HepG2 (cell line): Measurements from ENCODE around the gene TSGA10IP. TPM values are rescaled to one million over a fixed set of nuclear protein-coding genes. Genes with fewer than 3 reads are reported as not detected.

Experiments used
- ATAC-seq: fragments of 200-7000 bp; cut with Tn5 transposase; 3 replicates; pipeline ENCODE4 v1.9.1; 2020; ENCODE audit warnings: mild to moderate bottlenecking, moderate library complexity
- BruUV-seq: library from RNA; stranded (reverse); fragments of 400-500 nt; replicated peaks from 2 replicates; lab custom pipeline; 2021; lab: Mats Ljungman, UMichigan
- CTCF ChIA-PET: fragments of 300-600 bp; formaldehyde crosslinking; extraction: SDS; loops from one replicate; lab custom pipeline; 2021; ENCODE audit warnings: low total read pairs, inconsistent platforms, low intra/inter-chr PET ratio; lab: Yijun Ruan, JAX
- POLR2A ChIA-PET: fragments of 350-600 bp; sonication (Branson Sonifier 250); formaldehyde crosslinking; loops from one replicate; lab custom pipeline; 2020; ENCODE audit warnings: antibody characterized with exemption, inconsistent platforms; lab: Yijun Ruan, JAX
- DNase-seq: peaks from one replicate; pipeline ENCODE4 v3.0.0-alpha.2; 2015; ENCODE audit warnings: low spot score
- FAIRE-seq: peaks from 3 replicates; lab custom pipeline; 2011; peaks lifted over from hg19 to GRCh38; lab: Jason Lieb, UNC
- H2AFZ ChIP-seq: one replicate; pipeline ENCODE4 v1.6.1; 2011; ENCODE audit warnings: low read length, inconsistent platforms
- H3K27ac ChIP-seq: fragments of 300-600 bp; 3 replicates; pipeline ENCODE4 v1.8.0; 2011; ENCODE audit warnings: mixed run types, mild to moderate bottlenecking, mixed read lengths, low read length, inconsistent platforms; ENCODE audit not compliant: insufficient read depth; ENCODE audit errors: extremely low read length
- H3K27me3 ChIP-seq, 2 experiments: fragments of 200-600 bp in 1 of 2; 2 replicates in 1 of 2; 3 replicates in 1 of 2; pipeline versions ENCODE4 v1.6.0 to v1.8.0; 2011; ENCODE audit warnings: low read length in 2 of 2, mild to moderate bottlenecking in 2 of 2, moderate library complexity in 2 of 2, inconsistent platforms in 1 of 2; ENCODE audit not compliant: insufficient read depth in 2 of 2, control insufficient read depth in 1 of 2
- H3K36me3 ChIP-seq, 2 experiments: fragments of 200-600 bp in 1 of 2; replicated peaks in 1 of 2; 2 replicates in 1 of 2; 3 replicates in 1 of 2; pipeline versions ENCODE4 v1.5.1 to v1.8.0; 2011; ENCODE audit warnings: low read length in 2 of 2, inconsistent platforms in 1 of 2; ENCODE audit not compliant: insufficient read depth in 2 of 2, control insufficient read depth in 1 of 2
- H3K4me1 ChIP-seq: 2 replicates; pipeline ENCODE4 v1.5.1; 2012; ENCODE audit warnings: low read length, inconsistent platforms; ENCODE audit not compliant: insufficient read depth
- H3K4me2 ChIP-seq: 2 replicates; pipeline ENCODE4 v1.6.0; 2011; ENCODE audit warnings: low read depth, low read length, inconsistent platforms
- H3K4me3 ChIP-seq, 3 experiments: fragments of 200-600 bp in 1 of 3; sonication (generic), shearing (Covaris generic) in 1 of 3; replicated peaks in 1 of 3; 2 replicates each; pipeline ENCODE4 v1.5.1; 2011 to 2016; ENCODE audit warnings: low read length in 3 of 3, inconsistent platforms in 2 of 3, low read depth in 2 of 3, mild to moderate bottlenecking in 2 of 3, control low read depth in 1 of 3, mixed read lengths in 1 of 3; ENCODE audit not compliant: insufficient read depth in 1 of 3
- H3K79me2 ChIP-seq: one replicate; pipeline ENCODE4 v1.6.1; 2011; ENCODE audit warnings: low read length, inconsistent platforms; ENCODE audit not compliant: insufficient read depth
- H3K9ac ChIP-seq: 2 replicates; pipeline ENCODE4 v1.6.0; 2011; ENCODE audit warnings: mild to moderate bottlenecking, low read depth, low read length, inconsistent platforms; ENCODE audit not compliant: insufficient read depth
- H3K9me3 ChIP-seq: 2 replicates; pipeline ENCODE4 v1.5.1; 2012; ENCODE audit warnings: mild to moderate bottlenecking, low read length
- H4K20me1 ChIP-seq: 2 replicates; pipeline ENCODE4 v1.6.0; 2011; ENCODE audit warnings: inconsistent platforms, mild to moderate bottlenecking, low read length, moderate library complexity; ENCODE audit not compliant: insufficient read depth
- AHR ChIP-seq: IDR thresholded peaks from 2 replicates; pipeline ENCODE4 v1.6.1; 2018; ENCODE audit warnings: missing genetic modification reagents, missing compliant biosample characterization
- ATF2 ChIP-seq: sonication (generic); formaldehyde crosslinking; IDR thresholded peaks from 2 replicates; pipeline ENCODE4 v1.4.0; 2020; ENCODE audit warnings: missing genetic modification reagents
- CENPT ChIP-seq: sonication (generic); formaldehyde crosslinking; IDR thresholded peaks from 2 replicates; pipeline ENCODE4 v1.8.0; 2022; ENCODE audit warnings: low read depth, mild to moderate bottlenecking, moderate library complexity, missing genetic modification reagents
- MEIS1 ChIP-seq: sonication (generic); formaldehyde crosslinking; IDR thresholded peaks from 2 replicates; pipeline ENCODE4 v1.9.0; 2021; ENCODE audit warnings: mild to moderate bottlenecking, missing genetic modification reagents, moderate library complexity, borderline replicate concordance
- MNT ChIP-seq: fragments of 450-650 bp; IDR thresholded peaks from 2 replicates; pipeline ENCODE4 v1.6.1; 2016
- PRPF4 ChIP-seq: fragments of 200-400 bp; formaldehyde crosslinking; IDR thresholded peaks from 2 replicates; pipeline ENCODE4 v1.6.1; 2016; ENCODE audit warnings: low read length, low read depth; ENCODE audit not compliant: poor library complexity, severe bottlenecking
- RBFOX2 ChIP-seq: fragments of 200-400 bp; formaldehyde crosslinking; IDR thresholded peaks from 2 replicates; pipeline ENCODE4 v1.6.1; 2017; ENCODE audit warnings: low read depth, mild to moderate bottlenecking, low read length
- SRF ChIP-seq: IDR thresholded peaks from 2 replicates; pipeline ENCODE4 v1.6.1; 2011; ENCODE audit warnings: mild to moderate bottlenecking, low read depth, low read length, moderate library complexity
- ZBTB43 ChIP-seq: sonication (generic); formaldehyde crosslinking; conservative IDR thresholded peaks from 2 replicates; pipeline ENCODE4 v1.4.0; 2020; ENCODE audit warnings: missing genetic modification reagents
- ZFP36L2 ChIP-seq: sonication (generic); formaldehyde crosslinking; IDR thresholded peaks from 2 replicates; pipeline ENCODE4 v1.4.0; 2020; ENCODE audit warnings: missing genetic modification reagents
- WGBS: methylation state at CpG from one replicate; pipeline ENCODE4 v1.1.6; 2017; ENCODE audit warnings: low lambda C conversion rate; 5-methylcytosine and 5-hydroxymethylcytosine counted together
- in situ Hi-C: cut with HindIII; loops from 2 replicates; pipeline ENCODE4 v1.10.0; 2017; ENCODE audit warnings: low pct_unique_long_range_greater_than_20kb; ENCODE audit not compliant: extremely low pct_ligation_motif_present
- intact Hi-C: fragments of 100-400 bp; cut with micrococcal nuclease; formaldehyde crosslinking; loops from one replicate; pipeline ENCODE4 v1.10.0; 2022; ENCODE audit not compliant: unreplicated experiment
- polyA plus RNA-seq, 8 experiments: library from polyadenylated mRNA; depleted of rRNA in 3 of 8; stranded (reverse) in 7 of 8; unstranded in 1 of 8; fragments of >200 nt; fragmentation: Illumina TruSeq in 4 of 8; extraction: Trizol in 4 of 8; gene quantifications; 2 replicates each; pipeline versions ENCODE4 v1.2.1 to v1.2.3, GENCODE V29; 2011 to 2016; ENCODE audit warnings: low read depth in 4 of 8, missing spikeins in 1 of 8, mixed read lengths in 1 of 8; ENCODE audit not compliant: insufficient read depth in 1 of 8
- total RNA-seq, 5 experiments: library from RNA; depleted of rRNA; stranded (reverse); fragments of >200 nt; fragmentation: Illumina TruSeq; extraction: Trizol; gene quantifications; 2 replicates each; pipeline ENCODE4 v1.2.3, GENCODE V29; 2016; ENCODE audit warnings: low read depth in 1 of 5

TSGA10IP gene
- total and polyA plus RNA-seq, 2 of the 13 experiments (the other 11 are each of a cell fraction or from before 2014, with no cell fraction given), result not detected

GRCh38 chr11:65934014-65934413, 11.3 kb upstream of the TSGA10IP start:
- intact Hi-C loops (loop anchor here (5.0 kb wide), 1 partner anchor 47 kb away; the partner anchor contains the start of gene FIBP), in situ Hi-C loops (no loop called here)
- peaks cover 0 to 3% of the 10 kb centered on the region in 2 experiments; a peak in 2 of 5 replicates for H3K27me3 ChIP-seq
- no peaks in the 10 kb centered on the region for H3K79me2 ChIP-seq
- no peaks in the 10 kb centered on the region for H4K20me1 ChIP-seq
- H3K4me1 ChIP-seq, result peaks cover 31% of the 10 kb centered on the region
- H3K4me2 ChIP-seq, result no peak overlapping the region
- ChIA-PET POLR2A (no interaction called here), CTCF (no interaction called here)
- no peak overlapping the region for H2AFZ ChIP-seq
- H3K9me3 ChIP-seq, result no peaks in the 10 kb centered on the region
- H3K36me3 ChIP-seq, result no peaks in the 10 kb centered on the region
- TF ChIP-seq ZBTB43 (CRISPR knock-in tag) (no peak), ATF2 (CRISPR knock-in tag) (no peak), PRPF4 (no peak), AHR (CRISPR knock-in tag) (no peak), ZFP36L2 (CRISPR knock-in tag) (no peak), MNT (no peak), RBFOX2 (no peak), SRF (no peak), MEIS1 (CRISPR knock-in tag) (no peak), CENPT (CRISPR knock-in tag) (no peak)
- DNase-seq, result no peak
- BruUV-seq, result no TSS peak
- H3K27ac ChIP-seq, result no peak overlapping the region
- no peak for ATAC-seq
- no peak overlapping the region for H3K4me3 ChIP-seq
- no peak for FAIRE-seq
- WGBS, result 59% methylated on average over 4 of the region's 4 CpGs
- H3K9ac ChIP-seq, result no peak overlapping the region
